Lower lobe of right lung (tissue), 2 donors: ENCODE measurements around the gene LYZL1. TPM values are rescaled to one million over a fixed set of nuclear protein-coding genes. Genes with fewer than 3 reads are reported as not detected.

Source experiments
- ATAC-seq, 2 donors: fragments of 200-7000 bp; cut with Tn5 transposase; one replicate each; pipeline ENCODE4 v1.9.1; 2020 to 2022; ENCODE audit warnings: mild to moderate bottlenecking in 2 of 2, moderate library complexity in 2 of 2
- DNase-seq: peaks from one replicate; pipeline ENCODE4 v3.0.0-alpha.2; 2020
- H3K27ac ChIP-seq: fragments of 200-600 bp; one replicate; pipeline ENCODE4 v1.8.0; 2022
- H3K27me3 ChIP-seq: fragments of 200-600 bp; one replicate; pipeline ENCODE4 v1.8.0; 2022; ENCODE audit warnings: low read depth
- H3K36me3 ChIP-seq: fragments of 200-600 bp; one replicate; pipeline ENCODE4 v1.8.0; 2022; ENCODE audit warnings: mild to moderate bottlenecking
- H3K4me1 ChIP-seq: fragments of 200-600 bp; one replicate; pipeline ENCODE4 v1.8.0; 2022
- H3K4me3 ChIP-seq: fragments of 200-600 bp; one replicate; pipeline ENCODE4 v1.8.0; 2022; ENCODE audit warnings: mild to moderate bottlenecking
- H3K9me3 ChIP-seq: fragments of 200-600 bp; one replicate; pipeline ENCODE4 v1.8.0; 2022
- intact Hi-C: fragments of 100-400 bp; cut with DNase I; formaldehyde crosslinking; loops from one replicate; pipeline ENCODE4 v1.11.0; 2022
- total RNA-seq: library from RNA; stranded (reverse); fragmentation: NEBNext Ultra II Directional; extraction: Animal tissue kit (Norgen Biotek cat#: 25700); gene quantifications from one replicate; pipeline ENCODE4 v1.2.1, GENCODE V29; 2021
- TF ChIP-seq, protein P1 (sequence below): fragments of 200-600 bp; IDR thresholded peaks from one replicate; pipeline ENCODE4 v1.8.0; 2022; ENCODE audit warnings: antibody characterized with exemption, mild to moderate bottlenecking
- donor health status: DM: no; HTN: yes; CAD: no; lungs with severe emphysema.

LYZL1 gene
- total RNA-seq, 1 donor from 2014 or later, result not detected

DNA sequence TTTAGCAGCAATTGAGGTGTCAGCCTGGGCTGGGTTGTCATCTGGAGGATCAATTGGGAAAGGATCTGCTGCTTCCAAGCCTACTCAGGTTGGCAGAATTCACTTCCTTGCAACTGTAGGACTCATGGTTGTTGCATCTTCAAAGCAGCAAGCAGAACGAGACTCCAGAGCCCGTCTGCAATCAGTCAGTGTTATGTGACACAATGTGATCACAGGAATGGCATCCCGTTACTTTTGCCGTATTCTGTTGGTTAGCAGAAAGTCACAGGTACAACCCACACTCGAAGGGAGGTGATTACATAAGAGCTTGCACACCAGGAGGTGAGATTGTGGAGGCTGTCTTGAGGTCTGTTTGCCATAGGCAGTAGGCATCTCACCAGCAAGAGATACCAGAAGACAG, 15.4 kb upstream of the LYZL1 start:
- no peak for DNase-seq
- intact Hi-C loops, result no loop called here
- Histone ChIP-seq H3K27me3 (no peaks in the 10 kb centered on the region), H3K36me3 (no peaks in the 10 kb centered on the region), H3K4me3 (no peak overlapping the region), H3K4me1 (no peaks in the 10 kb centered on the region), H3K27ac (no peak overlapping the region), H3K9me3 (no peaks in the 10 kb centered on the region)
- TF ChIP-seq, protein P1, sequence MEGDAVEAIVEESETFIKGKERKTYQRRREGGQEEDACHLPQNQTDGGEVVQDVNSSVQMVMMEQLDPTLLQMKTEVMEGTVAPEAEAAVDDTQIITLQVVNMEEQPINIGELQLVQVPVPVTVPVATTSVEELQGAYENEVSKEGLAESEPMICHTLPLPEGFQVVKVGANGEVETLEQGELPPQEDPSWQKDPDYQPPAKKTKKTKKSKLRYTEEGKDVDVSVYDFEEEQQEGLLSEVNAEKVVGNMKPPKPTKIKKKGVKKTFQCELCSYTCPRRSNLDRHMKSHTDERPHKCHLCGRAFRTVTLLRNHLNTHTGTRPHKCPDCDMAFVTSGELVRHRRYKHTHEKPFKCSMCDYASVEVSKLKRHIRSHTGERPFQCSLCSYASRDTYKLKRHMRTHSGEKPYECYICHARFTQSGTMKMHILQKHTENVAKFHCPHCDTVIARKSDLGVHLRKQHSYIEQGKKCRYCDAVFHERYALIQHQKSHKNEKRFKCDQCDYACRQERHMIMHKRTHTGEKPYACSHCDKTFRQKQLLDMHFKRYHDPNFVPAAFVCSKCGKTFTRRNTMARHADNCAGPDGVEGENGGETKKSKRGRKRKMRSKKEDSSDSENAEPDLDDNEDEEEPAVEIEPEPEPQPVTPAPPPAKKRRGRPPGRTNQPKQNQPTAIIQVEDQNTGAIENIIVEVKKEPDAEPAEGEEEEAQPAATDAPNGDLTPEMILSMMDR, result no peak
- no peak for ATAC-seq

DNA sequence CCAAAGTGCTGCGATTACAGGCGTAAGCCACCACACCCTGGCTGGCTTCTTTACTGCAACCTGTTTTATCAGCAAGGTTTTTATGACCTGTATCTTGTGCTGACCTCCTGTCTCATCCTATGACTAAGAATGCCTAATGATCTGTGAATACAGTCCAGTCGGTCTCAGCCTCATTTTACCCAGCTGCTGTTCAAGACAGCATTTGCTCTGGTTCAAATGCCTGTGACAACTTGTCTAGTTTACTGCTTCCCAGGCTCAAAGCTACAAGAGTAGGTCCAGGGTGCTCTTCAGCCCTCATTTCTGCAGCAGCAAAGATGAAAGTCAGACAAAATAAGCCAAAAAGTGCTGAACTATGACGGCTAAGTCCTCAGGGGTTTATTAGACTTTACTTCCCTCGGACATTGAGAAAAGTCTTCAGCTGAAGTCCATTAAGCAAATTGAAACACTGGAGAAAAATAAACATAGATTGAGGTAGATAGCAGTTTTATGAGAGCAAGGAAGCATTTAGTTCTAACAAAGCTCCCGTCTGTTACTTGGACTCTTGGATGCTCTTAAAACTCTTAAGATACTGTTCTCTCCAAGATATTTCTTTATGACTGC, 12.5 kb upstream of the LYZL1 start:
- Histone ChIP-seq H3K4me1 (no peaks in the 10 kb centered on the region), H3K27me3 (peaks cover 8% of the 10 kb centered on the region), H3K4me3 (no peak overlapping the region), H3K27ac (no peak overlapping the region), H3K9me3 (no peaks in the 10 kb centered on the region), H3K36me3 (no peaks in the 10 kb centered on the region)
- intact Hi-C loops, result no loop called here
- DNase-seq (no peak), ATAC-seq (no peak)
- TF ChIP-seq, protein P1, result no peak

GRCh38 chr10:29277296-29277695, 11.6 kb upstream of the LYZL1 start:
- intact Hi-C loops, result no loop called here
- Histone ChIP-seq H3K27me3 (peaks cover 8% of the 10 kb centered on the region), H3K36me3 (no peaks in the 10 kb centered on the region), H3K9me3 (no peaks in the 10 kb centered on the region), H3K4me1 (no peaks in the 10 kb centered on the region), H3K4me3 (no peak overlapping the region), H3K27ac (no peak overlapping the region)
- no peak for ATAC-seq
- no peak for DNase-seq
- TF ChIP-seq, protein P1, result no peak

GRCh38 chr10:29279779-29280487, 8.9 kb upstream of the LYZL1 start:
- DNase-seq (no peak), ATAC-seq (peak in 1 of 2 donors; percentile 35)
- Histone ChIP-seq H3K27me3 (peaks cover 8% of the 10 kb centered on the region), H3K4me1 (no peaks in the 10 kb centered on the region), H3K27ac (no peak overlapping the region), H3K4me3 (no peak overlapping the region), H3K36me3 (no peaks in the 10 kb centered on the region), H3K9me3 (no peaks in the 10 kb centered on the region)
- TF ChIP-seq, protein P1, result no peak
- intact Hi-C loops, result no loop called here

DNA sequence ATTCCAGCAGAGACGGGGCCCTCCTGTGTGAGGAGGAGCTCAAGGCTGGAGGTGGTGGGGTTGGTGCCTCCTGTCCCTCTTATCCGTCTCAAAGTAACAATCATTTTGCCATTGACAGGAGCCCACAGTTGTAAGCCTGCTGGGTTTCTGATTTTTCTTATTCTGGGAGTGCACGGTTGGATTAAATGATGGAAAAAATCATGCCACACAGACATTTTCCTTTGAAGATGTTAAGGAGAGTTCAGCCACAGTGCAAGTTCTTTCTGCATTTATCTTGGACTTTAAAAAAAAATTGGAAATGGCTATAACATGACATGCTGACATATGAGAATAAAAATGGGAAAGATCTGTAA, 8.4 kb upstream of the LYZL1 start:
- Histone ChIP-seq H3K4me1 (no peaks in the 10 kb centered on the region), H3K36me3 (no peaks in the 10 kb centered on the region), H3K9me3 (no peaks in the 10 kb centered on the region), H3K4me3 (no peak overlapping the region), H3K27me3 (peaks cover 8% of the 10 kb centered on the region), H3K27ac (no peak overlapping the region)
- intact Hi-C loops, result no loop called here
- ATAC-seq (no peak), DNase-seq (no peak)
- TF ChIP-seq, protein P1, result no peak
